Measurements from ENCODE around the gene KDM4F.
A peak's percentile ranks its signal among the peaks of the same experiment; 100 is the strongest.

Gene KDM4F

GRCh38 chr11:95091663-95092180, 42.5 kb downstream of the KDM4F start:
- no peak for DNase-seq (ENCODE audit: low spot score)

DNA sequence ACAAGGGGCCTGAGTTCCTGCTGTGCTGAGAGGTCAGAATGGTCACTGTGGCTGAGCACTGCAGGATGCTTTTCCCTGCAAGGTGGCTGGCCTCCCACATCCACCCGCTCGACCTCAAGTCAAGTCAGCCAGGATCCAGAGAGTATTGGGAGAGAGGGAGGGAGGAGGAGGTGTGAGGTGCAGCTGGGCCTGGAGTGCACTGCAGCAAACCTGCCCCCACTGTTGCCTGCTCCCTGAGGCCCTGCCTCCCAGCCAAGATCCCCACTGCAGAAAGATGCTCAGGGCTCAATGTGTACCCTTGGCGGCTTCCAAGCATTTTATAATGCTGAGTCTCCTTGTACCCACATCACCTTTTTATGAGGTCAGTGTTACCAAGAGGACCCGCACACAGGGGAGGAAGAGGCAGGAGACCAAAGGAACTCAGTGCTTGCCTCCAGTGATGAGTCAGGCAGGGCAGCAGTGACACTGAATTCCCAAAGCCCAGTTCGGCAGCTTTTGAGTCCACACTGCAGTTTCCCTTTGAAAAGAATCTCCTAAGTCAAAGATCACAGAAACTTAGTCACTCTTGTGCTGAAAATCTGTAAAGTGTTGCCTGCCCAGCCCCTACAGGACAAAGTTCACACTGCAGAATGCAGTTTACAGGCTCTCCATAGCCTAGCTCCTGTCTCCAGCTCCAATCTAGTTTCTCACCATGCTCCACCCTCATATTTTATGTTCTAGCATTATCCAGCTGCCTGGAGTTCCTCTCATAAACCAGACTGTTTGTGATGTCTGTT, 43.5 kb downstream of the KDM4F start:
- peak; percentile 95 for DNase-seq (ENCODE audit: low spot score)

DNA sequence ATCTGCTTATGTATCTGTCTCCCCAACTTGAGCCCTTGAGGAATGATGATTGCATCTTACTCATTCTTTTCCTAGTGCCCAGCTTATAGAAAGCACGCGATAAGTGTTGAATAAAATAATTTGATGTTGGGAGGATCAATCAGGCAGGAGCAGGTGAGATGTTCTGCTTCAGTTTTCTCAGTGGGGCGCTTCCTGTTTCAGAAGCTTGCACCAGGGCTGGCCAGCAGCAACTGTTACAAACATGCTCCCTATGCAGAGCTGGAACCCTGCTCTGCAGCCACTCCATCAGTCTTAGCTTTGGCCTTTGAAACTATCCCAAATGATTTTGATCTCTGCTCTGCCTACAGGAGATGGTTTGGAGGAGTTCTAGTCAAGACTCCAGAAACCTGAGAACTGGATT, 44.3 kb downstream of the KDM4F start:
- no peak for DNase-seq (ENCODE audit: low spot score)

DNA sequence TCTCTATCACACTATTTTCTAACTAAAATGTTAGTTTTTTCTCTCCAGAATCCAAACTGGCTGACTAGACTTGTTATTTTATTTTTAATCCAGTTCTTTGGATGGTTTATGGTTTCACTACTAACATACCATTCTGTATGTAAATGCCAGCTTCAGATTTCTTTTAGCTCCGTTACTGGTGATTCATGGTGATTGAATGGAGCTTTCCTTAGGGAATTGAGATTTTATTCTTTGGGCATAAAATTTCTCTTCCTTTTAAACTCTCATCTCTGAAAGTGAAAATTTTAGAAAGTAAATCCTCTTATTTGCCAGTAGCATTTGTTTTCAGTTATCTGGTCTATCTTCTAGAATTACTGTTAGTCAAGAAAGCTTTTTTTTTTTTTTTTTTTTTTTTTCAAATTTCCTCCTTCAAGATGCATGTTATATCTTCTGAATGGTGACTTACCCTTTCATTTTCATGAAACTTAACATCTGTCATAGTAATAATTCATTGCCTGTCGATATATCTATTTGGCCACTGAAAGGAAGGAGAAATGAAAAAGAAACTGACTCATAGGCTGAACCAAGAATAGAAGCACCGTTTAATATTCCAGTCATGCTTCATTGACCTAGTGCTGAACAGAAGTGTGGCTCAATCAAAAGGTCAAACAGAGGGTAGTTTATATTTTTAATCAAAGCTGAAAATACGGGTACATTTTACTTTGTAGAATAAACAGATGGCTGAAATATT, 46.8 kb downstream of the KDM4F start:
- peak; percentile 71 for DNase-seq (ENCODE audit: low spot score)

DNA sequence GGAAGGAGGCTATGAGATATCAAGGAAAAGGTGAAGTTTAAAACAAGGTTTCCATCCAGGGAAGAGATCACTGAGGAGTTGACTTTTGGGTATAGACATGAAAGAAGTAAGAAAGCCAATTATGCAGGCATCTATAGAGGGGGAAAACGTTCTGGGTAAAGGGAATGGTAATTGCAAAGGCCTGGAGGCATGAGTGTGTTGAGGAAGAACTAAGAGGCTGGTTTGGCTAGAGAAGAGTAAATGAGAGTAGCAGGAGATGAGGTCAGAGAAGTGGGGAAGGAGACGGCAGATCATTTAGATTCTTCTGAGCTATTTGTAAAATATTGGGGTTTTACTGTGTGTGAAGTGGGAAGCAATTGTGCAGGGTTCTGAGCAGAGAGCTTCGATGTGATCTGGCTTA, 48.0 kb downstream of the KDM4F start:
- DNase-seq (ENCODE audit: low spot score), result no peak

DNA sequence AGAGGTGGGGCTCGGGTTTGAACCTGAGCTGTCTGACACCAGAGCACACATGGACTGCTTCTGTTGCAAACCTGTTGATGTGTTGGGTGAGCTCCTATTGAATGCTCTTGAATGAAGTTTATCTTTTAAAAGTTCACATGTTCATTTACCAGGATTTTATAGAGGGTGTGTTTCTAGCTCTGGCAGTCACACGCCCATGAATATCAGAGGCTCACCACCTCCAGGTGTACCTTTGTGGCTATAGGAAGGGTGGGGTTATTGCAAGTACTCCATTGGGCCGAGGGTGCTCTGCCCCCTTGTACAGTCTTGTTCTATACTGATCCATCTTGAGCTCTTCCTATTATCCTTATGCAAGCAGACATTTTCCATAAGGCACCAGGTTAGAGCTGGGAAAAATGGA, 49.6 kb downstream of the KDM4F start:
- no peak for DNase-seq (ENCODE audit: low spot score)

DNA sequence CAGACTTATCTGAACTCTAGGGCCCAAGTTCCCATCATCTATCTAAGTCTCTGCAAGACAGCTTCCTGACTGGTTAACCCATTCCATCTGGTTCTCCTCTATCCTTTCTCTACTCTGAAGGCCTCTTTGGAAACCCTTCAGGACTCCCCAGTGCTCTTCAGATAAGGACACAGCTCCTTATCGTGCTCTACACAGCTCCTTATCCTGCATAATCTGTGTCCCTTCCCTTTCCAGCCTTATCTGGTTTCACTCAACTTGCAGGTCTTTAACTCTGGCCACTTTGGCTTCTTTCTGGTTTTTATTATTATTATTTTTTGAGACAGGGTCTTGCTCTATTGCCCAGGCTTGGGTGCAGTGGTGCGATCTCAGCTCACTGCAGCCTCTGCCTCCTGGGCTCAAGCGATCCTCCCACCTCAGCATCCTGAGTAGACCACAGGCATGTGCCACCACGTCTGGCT, 51.0 kb downstream of the KDM4F start:
- DNase-seq (ENCODE audit: low spot score), result no peak

Measured in kidney tubule cell (primary cell).